ENCODE data around the gene GFER. TPM values are rescaled to one million over a fixed set of nuclear protein-coding genes. Genes with fewer than 3 reads are reported as not detected.

GFER gene
- total RNA-seq, 1 donor: 9.5 TPM

DNA sequence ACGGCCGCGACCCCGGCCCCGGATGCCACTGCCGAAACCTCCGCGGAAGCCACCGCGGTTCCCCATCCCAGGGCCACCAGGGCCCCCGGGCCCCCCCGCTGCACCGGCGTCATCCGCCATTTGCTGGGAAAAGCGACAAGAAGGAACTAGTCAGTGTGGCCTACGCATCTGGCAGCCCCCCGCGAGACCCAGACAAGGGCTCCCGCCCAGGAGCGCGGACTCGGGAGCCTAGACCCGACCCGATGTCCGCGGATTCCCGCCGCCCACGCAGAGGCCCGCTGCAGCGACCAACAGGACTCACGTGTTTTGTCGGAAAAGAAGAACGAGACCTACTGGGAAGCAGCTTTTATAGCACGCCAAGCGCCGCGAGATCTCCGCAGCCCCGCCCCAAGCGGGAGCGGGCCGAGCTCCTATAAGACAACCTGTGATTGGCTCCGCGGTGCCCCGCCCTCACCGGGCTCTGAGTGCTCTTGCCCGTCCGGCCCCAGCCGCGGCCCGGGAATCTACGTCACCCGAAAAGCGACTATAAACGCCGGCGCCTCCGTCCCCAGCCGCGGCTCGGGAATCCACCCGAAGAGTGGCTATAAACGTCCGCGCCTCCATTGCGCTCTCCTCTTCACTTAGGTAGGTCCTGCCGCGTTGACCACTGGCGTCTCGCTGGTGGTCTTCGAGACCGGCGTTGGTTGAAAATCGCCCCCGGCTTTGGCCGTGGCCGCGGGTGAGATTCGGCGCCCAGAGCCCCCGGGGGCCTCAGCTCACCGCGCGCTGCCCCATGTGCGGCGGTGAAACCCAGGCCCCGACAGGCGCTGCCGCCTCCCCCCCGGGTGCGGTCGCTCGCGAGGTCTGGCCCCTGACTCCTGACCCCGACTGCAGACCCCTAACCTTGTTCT is 19.2 kb upstream of the GFER start, which contains the start of gene RPS2:
Gene RPS2, minus strand, starts transcription at position 321 of the 890 bp plus-strand sequence. Its CDS starts 201 bp downstream, at position 120.
- TF ChIP-seq CTCF (IDR thresholded peaks at IDR 0.05; ENCODE audit: insufficient read depth, low read depth, low read length): no peak
- peak within 1 kb of the TSS; percentile 90 for H3K4me3 ChIP-seq (ENCODE audit: low read depth, low read length)
- DNase-seq (ENCODE audit: low read depth): peak; percentile 99

DNA sequence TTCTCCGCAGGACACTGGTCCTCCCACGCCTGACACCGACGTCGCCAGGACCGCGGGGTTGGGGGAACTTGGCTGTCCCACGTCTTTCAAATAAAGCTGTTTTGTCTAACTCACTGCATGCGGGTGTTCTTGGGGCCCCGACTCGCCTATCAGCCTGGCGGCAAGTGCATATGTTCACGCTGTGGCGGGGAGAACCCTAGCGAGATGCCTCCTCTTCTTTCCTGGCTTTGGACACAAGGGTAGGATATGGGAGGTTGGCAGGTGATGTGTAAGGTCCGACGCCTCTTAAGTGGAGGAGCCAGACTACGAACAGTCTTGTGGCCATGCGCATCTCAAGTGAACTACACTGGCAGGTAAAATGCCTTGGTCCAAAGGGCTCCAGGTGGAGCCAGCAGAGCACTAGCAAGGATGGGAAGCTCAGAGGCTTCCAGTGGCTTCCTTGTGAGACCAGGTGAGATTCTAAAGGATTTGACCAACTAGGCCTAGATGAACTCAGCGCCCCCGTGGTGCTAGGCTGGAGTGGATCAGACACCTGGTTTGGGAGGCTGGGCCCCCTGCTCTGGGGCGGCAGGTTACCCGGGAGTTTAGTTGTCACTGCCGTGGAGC is 18.5 kb upstream of the GFER start:
- no peak for DNase-seq (ENCODE audit: low read depth)

GRCh38 chr16:1966460-1966859 is 17.5 kb upstream of the GFER start, which contains the start of gene RNF151:
Gene RNF151 (plus strand): TSS chr16:1966856. CDS start chr16:1966882, 26 bp downstream.
- DNase-seq (ENCODE audit: low read depth): no peak
- peak within 1 kb of the TSS; percentile 90 for H3K4me3 ChIP-seq (ENCODE audit: low read depth, low read length)
- TF ChIP-seq CTCF (IDR thresholded peaks at IDR 0.05; ENCODE audit: insufficient read depth, low read depth, low read length): no peak

More for the DNA sequence above, 18.5 kb upstream of the GFER start:
- no peak for TF ChIP-seq CTCF (IDR thresholded peaks at IDR 0.05; ENCODE audit: insufficient read depth, low read depth, low read length)
- peak overlapping the region; percentile 90 for H3K4me3 ChIP-seq (ENCODE audit: low read depth, low read length)

GRCh38 chr16:1968146-1968953 is 15.6 kb upstream of the GFER start:
- no peak overlapping the region for H3K4me3 ChIP-seq (ENCODE audit: low read depth, low read length)
- no peak for DNase-seq (ENCODE audit: low read depth)
- TF ChIP-seq CTCF (IDR thresholded peaks at IDR 0.05; ENCODE audit: insufficient read depth, low read depth, low read length): no peak

DNA sequence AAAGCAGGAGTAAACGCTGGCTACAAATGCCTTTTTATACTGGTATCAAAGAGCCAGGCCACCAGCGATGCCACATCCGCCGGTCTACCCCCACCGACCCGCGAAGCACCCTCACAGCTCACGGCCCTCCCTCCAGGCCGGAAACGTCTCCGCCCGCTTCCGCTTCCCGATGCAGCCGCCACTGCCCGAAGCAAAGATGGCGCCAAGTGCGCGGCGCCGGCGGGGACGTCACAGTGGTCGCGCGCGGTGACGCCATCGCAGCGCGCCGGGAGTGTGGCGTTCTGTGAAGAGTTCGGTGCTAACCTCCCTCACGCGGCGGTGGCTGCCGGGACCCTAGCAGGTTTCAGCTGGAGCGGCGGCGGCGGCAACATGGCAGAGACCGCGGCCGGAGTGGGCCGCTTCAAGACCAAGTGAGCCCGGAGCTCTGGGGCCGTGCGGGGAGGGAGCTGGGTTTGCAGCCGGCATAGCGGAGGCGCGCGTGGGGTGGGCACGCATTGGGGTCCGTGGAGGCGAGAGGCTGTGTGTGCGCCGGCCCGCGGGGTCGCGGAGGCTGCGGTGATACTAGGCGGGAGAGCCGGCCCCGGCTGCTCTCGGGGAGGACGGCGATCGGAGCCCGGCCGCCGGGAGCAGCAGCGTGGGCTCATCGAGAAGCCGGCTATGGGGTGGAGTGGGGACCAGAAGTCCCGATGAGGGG is 12.1 kb upstream of the GFER start, which contains the start of gene TBL3:
Gene TBL3, plus strand, starts transcription at position 258 of the 694 bp plus-strand sequence. Its CDS starts 112 bp downstream, at position 370.
- no peak for TF ChIP-seq CTCF (IDR thresholded peaks at IDR 0.05; ENCODE audit: insufficient read depth, low read depth, low read length)
- DNase-seq (ENCODE audit: low read depth): peak; percentile 95
- peak within 1 kb of the TSS; percentile 90 for H3K4me3 ChIP-seq (ENCODE audit: low read depth, low read length)

- no peak for TF ChIP-seq CTCF (IDR thresholded peaks at IDR 0.05; ENCODE audit: insufficient read depth, low read depth, low read length)
- no peak for DNase-seq (ENCODE audit: low read depth)
- H3K4me3 ChIP-seq (ENCODE audit: low read depth, low read length): peak overlapping the region; percentile 90
These were observed 11.5 kb upstream of the GFER start for GRCh38 chr16:1972490-1972877.
